Tibial nerve (tissue), 4 donors: Measurements from ENCODE around the gene GCFC2. TPM values are rescaled to one million over a fixed set of nuclear protein-coding genes. Genes with fewer than 3 reads are reported as not detected.

Experiments
- DNase-seq, 2 donors: peaks; one replicate each; pipeline ENCODE4 v3.0.0-alpha.2; 2019; ENCODE audit warnings: low spot score in 2 of 2
- H3K27ac ChIP-seq, 4 donors: fragments of 200-600 bp; sonication (generic) in 3 of 4; one replicate each; pipeline ENCODE4 v1.5.1; 2017 to 2019; ENCODE audit warnings: mild to moderate bottlenecking in 1 of 4
- H3K27me3 ChIP-seq, 2 donors: fragments of 200-600 bp; sonication (generic) in 1 of 2; one replicate each; pipeline versions ENCODE4 v1.5.1 to v1.6.0; 2017 to 2019
- H3K36me3 ChIP-seq, 3 donors: fragments of 200-600 bp; sonication (generic); one replicate each; pipeline ENCODE4 v1.5.1; 2018 to 2019
- H3K4me1 ChIP-seq, 4 donors: fragments of 200-600 bp; sonication (generic) in 3 of 4; one replicate each; pipeline ENCODE4 v1.5.1; 2017 to 2019
- H3K4me3 ChIP-seq, 4 donors: fragments of 200-600 bp; sonication (generic) in 3 of 4; one replicate each; pipeline ENCODE4 v1.5.1; 2017 to 2019; ENCODE audit warnings: mild to moderate bottlenecking in 1 of 4, moderate library complexity in 1 of 4
- H3K9me3 ChIP-seq, 4 donors: fragments of 200-600 bp; sonication (generic) in 3 of 4; one replicate each; pipeline ENCODE4 v1.5.1; 2017 to 2019
- CTCF ChIP-seq, 5 experiments: fragments of 200-600 bp in 3 of 5; fragments of 450-650 bp in 2 of 5; sonication (generic) in 3 of 5; IDR thresholded peaks; one replicate each; pipeline ENCODE4 v1.5.1; 2016 to 2019; ENCODE audit warnings: antibody characterized with exemption in 5 of 5, mild to moderate bottlenecking in 3 of 5, moderate library complexity in 2 of 5
- EP300 ChIP-seq, 2 donors: sonication (generic); formaldehyde crosslinking; IDR thresholded peaks; one replicate each; pipeline ENCODE4 v1.6.1; 2017; ENCODE audit warnings: antibody characterized with exemption in 2 of 2, mild to moderate bottlenecking in 1 of 2
- POLR2A ChIP-seq, 2 donors: fragments of 450-650 bp; IDR thresholded peaks; one replicate each; pipeline ENCODE4 v1.6.1; 2017; ENCODE audit warnings: antibody characterized with exemption in 2 of 2, mild to moderate bottlenecking in 2 of 2, moderate library complexity in 2 of 2
- WGBS, 2 donors: methylation state at CpG; one replicate each; pipeline ENCODE4 v1.1.5; 2018; 5-methylcytosine and 5-hydroxymethylcytosine counted together
- total RNA-seq, 4 donors: library from RNA; depleted of rRNA; stranded (reverse); fragments of >200 nt; gene quantifications; one replicate each; pipeline ENCODE4 v1.1.0, GENCODE V29; 2016

Gene GCFC2
- total RNA-seq, 4 donors from 2014 or later = 30.6 to 75.6 (median 45.3) TPM

DNA sequence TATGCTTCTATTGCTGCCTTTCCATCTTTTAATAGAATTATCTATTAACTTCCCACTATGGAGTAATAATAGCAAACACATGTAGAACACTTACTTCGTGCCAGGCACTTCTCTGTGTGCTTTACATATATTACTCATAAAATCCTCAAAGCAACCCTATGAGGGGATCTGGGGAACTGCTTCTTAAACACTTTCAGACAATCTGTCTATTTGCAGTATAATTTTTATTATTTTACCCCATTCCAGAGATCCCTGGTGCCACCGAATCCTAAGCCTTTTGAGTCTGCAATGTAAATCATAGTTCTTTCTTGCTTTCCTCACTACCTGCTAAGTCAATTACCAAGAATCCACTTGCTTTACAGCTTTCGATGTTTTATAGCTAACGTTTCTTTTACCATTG, 25.6 kb upstream of the GCFC2 start:
- 54 to 67% methylated on average over 4 of the region's 4 CpGs for WGBS, 2 donors
- Histone ChIP-seq H3K27ac (no peak overlapping the region), H3K4me3 (no peak overlapping the region), H3K9me3 (no peaks in the 10 kb centered on the region), H3K36me3 (no peaks in the 10 kb centered on the region), H3K27me3 (no peaks in the 10 kb centered on the region), H3K4me1 (no peaks in the 10 kb centered on the region)
- TF ChIP-seq EP300 (IDR thresholded peaks at IDR 0.05) = no peak
- TF ChIP-seq CTCF (IDR thresholded peaks at IDR 0.05) = no peak
- TF ChIP-seq POLR2A (IDR thresholded peaks at IDR 0.05) = no peak
- DNase-seq = no peak

DNA sequence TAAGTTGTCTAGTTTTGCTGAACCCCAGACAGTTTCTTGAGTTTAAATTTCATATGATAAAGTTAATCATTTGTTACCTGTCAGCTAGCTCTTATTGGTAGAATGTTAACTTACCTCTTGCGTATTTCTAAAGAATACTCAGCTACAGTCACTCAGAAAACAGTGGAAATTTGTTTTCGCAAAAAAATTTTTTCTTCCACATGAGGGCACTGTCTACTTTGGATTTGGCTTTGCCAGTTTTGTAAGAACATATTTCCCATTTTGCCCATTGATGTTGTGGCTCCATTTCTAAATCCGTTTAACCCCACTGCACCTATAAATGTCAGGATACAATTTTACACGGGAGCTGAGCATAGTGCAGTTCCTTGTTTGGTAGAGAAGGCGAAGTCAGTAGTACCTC, 19.1 kb upstream of the GCFC2 start:
- 44 to 47% methylated on average over 5 of the region's 5 CpGs for WGBS, 2 donors
- peak in 1 of 5 experiments; percentile 22 for TF ChIP-seq CTCF (IDR thresholded peaks at IDR 0.05)
- no peak for TF ChIP-seq EP300 (IDR thresholded peaks at IDR 0.05)
- no peak for DNase-seq
- H3K27ac ChIP-seq = no peak overlapping the region
- H3K4me3 ChIP-seq = no peak overlapping the region
- no peaks in the 10 kb centered on the region for H3K36me3 ChIP-seq
- H3K27me3 ChIP-seq = no peaks in the 10 kb centered on the region
- H3K9me3 ChIP-seq = no peaks in the 10 kb centered on the region
- no peaks in the 10 kb centered on the region for H3K4me1 ChIP-seq

- H3K27me3 ChIP-seq = no peaks in the 10 kb centered on the region
- no peaks in the 10 kb centered on the region for H3K36me3 ChIP-seq
- TF ChIP-seq POLR2A (IDR thresholded peaks at IDR 0.05) (no peak), CTCF (IDR thresholded peaks at IDR 0.05) (no peak), EP300 (IDR thresholded peaks at IDR 0.05) (no peak)
- H3K27ac ChIP-seq = no peak overlapping the region
- H3K9me3 ChIP-seq = no peaks in the 10 kb centered on the region
- no peak overlapping the region for H3K4me3 ChIP-seq
- H3K4me1 ChIP-seq = no peaks in the 10 kb centered on the region
- DNase-seq = no peak
- WGBS, 2 donors = 80 to 87% methylated on average over 6 of the region's 6 CpGs
Observed at GRCh38 chr2:75728614-75729419, 18.1 kb upstream of the GCFC2 start.

DNA sequence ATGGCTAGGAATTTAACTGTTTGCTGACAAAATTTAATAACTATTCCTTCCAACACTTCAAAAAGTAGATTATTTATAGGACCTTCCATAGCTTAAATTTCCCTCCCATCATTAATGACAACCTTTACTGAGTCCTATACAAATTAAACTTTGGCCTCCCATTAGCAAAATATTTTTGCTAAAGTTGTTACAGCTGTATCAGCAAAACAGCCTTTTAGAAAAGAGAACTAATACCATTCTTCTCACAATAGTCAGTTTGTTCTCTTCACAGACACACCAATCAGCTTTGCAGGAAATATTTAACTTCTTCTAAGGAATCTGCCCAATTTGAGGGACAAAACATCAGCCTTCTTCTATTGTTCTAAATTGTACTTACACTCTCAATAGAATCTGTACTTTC, 12.0 kb upstream of the GCFC2 start:
- DNase-seq = no peak
- Histone ChIP-seq H3K4me1 (no peaks in the 10 kb centered on the region), H3K27me3 (no peaks in the 10 kb centered on the region), H3K36me3 (no peaks in the 10 kb centered on the region), H3K27ac (no peak overlapping the region), H3K9me3 (peaks cover 0 to 5% (median 0%) of the 10 kb centered on the region in 4 donors), H3K4me3 (no peak overlapping the region)
- TF ChIP-seq EP300 (IDR thresholded peaks at IDR 0.05) = no peak
- no peak for TF ChIP-seq CTCF (IDR thresholded peaks at IDR 0.05)

DNA sequence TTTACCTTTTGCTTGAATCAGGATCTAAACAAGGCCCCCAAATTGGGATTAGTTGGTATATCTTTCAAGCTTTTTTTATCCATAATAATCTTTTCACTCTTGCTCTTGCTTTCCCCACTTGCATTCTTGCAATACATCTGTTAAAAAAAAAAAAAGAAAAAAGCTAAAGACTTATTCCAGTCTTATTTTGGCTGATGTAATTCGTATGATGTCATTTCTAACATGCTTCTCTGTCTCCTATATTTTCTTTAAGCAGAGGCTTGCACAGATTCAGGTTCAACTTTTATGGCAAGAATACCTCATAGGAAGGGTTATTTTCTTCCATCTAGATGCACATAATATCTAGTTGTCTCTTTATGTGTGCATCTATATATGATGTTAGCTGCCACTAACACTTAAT, 9.8 kb upstream of the GCFC2 start:
- H3K27me3 ChIP-seq = no peaks in the 10 kb centered on the region
- H3K4me1 ChIP-seq = no peaks in the 10 kb centered on the region
- no peak for DNase-seq
- TF ChIP-seq CTCF (IDR thresholded peaks at IDR 0.05) (no peak), EP300 (IDR thresholded peaks at IDR 0.05) (no peak), POLR2A (IDR thresholded peaks at IDR 0.05) (no peak)
- peaks cover 0 to 5% (median 0%) of the 10 kb centered on the region in 4 donors for H3K9me3 ChIP-seq
- no peak overlapping the region for H3K27ac ChIP-seq
- H3K36me3 ChIP-seq = no peaks in the 10 kb centered on the region
- WGBS, 2 donors = 85 to 91% methylated on average over 1 of the region's 1 CpG
- no peak overlapping the region for H3K4me3 ChIP-seq
